T-helper 9 cell (primary cell): ENCODE measurements around the gene SKOR1.

Experiments
- DNase-seq: peaks from one replicate; pipeline ENCODE4 v3.0.0-alpha.2; 2020

The SKOR1 gene

GRCh38 chr15:67819636-67820035, 5.7 kb upstream of the SKOR1 start:
- DNase-seq = no peak

GRCh38 chr15:67820122-67820991, 5.0 kb upstream of the SKOR1 start:
- DNase-seq = no peak

DNA sequence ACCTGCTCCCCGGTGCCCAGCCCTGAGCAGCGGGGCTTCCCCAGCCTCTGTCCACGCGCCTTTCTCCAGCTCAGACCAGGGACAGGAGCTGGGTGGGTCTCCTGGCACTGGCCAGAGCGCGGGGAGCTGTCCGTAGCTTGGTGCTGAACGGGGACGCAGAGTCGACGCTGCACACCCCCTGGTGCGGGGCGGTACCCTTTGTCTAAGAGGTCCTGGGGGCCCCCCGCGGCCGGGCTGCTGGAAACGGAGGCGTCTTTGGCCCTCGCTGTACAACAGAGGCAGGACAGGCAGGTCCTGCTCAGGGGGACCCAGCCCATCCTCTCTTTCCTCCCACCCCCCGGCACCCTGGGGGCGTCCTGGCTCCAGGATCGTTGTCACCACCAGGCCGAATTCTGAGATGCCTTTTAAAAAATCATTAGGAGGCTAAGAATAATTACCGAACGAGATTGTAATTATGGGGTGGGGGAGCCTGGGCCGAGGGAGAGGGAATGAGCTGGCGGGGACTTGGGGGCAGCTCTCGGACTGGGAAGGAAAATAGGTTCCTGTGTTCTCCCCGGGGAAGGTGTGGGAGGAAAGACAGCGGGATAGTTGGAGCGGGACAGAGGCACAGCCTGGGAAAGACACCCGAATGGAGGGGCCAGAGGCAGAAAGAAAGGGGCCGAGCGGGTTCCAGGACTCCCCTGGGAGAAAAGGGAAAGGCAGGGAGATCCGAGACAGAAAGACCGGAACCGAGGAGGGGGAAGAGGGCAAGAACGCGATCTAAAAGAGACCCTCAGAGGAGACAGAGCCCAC, 4.1 kb upstream of the SKOR1 start:
- DNase-seq = no peak

- DNase-seq = no peak
Measured at GRCh38 chr15:67821784-67822440, 3.4 kb upstream of the SKOR1 start.

- DNase-seq = no peak
Measured at GRCh38 chr15:67822537-67823313, 2.6 kb upstream of the SKOR1 start.

DNA sequence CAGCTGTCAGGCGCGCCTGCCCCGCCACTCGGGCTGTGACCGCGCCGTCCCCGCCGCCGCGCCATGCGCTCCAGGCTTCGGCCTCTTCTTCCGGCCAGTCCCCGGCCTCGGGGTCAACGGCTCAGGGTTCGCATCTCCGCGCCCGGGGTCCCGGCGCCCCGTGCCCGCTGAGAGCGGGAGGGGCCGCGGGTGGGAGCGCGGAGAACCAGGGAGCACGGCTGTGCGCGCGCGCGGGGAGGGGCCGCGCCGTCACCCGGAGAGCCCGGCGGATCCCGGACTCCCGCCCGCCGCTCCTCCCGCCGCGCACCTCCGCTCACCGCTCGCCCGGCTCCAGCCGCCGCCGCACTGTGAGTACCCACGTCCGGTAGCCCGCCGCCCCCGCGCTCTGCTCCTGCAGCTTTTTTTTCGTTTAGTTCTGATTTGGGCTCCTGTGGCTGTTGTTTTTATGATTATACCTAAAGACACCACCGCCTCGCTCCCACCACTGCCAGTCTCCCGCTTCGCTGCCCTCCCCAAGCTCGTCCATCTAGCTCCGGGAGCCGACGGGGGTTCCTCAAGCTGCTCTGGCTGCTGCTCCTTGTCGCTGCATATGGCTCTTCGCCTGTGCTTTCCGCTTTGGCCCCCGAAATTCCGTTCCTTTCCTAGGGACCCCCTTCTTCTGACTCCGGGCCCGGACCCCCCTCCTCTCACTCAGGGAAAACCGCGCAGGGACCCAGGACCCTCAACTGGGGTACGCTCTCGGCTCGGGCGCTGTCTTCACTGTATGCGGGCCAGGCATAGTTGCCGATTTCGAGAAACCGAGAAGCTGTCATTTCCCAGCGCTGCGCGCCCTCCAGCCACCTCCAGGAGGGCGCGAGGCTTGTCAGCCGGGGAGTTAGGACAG, 1.8 kb upstream of the SKOR1 start:
- DNase-seq = no peak

GRCh38 chr15:67824197-67824968, 926 bp upstream of the SKOR1 start:
- DNase-seq = no peak

GRCh38 chr15:67825881-67826716, 790 bp downstream of the SKOR1 start:
- DNase-seq = no peak

- DNase-seq = no peak
Measured at GRCh38 chr15:67826717-67827561, 1.6 kb downstream of the SKOR1 start.

GRCh38 chr15:67827562-67828277, 2.4 kb downstream of the SKOR1 start:
- no peak for DNase-seq

DNA sequence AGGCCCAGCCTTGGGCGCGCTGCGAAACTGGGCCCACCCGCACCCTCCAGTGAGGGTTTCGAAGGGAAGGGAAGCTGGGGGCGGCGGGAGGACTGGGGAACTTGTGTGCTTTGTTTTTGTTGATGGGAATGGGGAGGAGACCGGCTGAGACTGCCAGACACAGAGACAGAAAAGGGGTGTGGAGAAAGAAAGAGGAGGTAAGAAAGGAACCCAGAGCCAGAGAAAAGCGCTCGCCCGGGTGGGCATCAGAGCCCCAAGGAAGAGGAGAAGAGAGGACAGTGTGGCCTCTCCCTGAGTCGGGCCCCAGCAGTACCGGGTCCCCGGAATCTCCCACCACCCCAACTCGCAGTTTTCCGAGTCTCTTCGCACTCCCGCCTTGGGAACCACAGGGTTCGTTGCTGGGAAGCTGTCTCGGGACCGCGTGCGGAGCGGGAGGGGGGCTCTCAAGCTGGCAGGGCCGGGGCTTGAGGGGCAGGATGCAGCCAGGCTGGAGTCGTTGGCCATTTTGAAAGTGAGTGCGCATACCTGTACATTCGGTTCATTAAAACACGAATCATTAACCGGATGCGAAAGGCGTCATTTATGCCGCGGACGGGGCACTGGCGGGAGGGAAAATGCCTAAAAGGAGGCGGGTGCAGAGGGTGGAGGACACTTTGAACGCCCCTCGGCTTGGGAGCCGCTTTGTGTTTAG, 3.1 kb downstream of the SKOR1 start:
- no peak for DNase-seq

GRCh38 chr15:67828969-67829646, 3.8 kb downstream of the SKOR1 start:
- DNase-seq = no peak

GRCh38 chr15:67829647-67830504, 4.6 kb downstream of the SKOR1 start:
- DNase-seq = no peak

DNA sequence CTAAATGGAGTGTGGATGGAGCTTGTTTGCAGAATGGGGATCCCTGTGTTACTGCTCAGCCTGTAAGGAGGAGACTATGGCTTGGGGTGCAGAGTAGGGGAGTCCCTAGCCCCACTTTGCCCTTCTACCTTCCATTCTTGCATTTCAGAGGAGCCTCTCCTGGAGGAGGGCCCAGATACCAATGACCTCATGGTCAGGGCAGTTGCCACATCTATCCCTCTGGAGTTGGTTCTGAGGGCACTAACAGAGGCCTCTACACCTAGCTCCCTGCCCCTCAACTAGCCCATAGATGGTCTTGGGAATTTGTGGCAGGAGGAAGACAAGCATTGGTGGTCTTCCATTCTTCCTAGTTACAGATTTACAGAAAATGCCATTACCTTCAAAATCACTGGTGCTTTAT, 6.1 kb downstream of the SKOR1 start:
- DNase-seq = no peak

GRCh38 chr15:67832031-67832551, 6.8 kb downstream of the SKOR1 start:
- DNase-seq = no peak
